HL-60/S4 treated with retinoic acid at 250 ng/mL for 4 days and 3 days (cell line): ENCODE data around the gene PTH2.

Experiments
- in situ Hi-C: fragments of 300-500 bp; cut with MboI; formaldehyde crosslinking; loops from 2 replicates; pipeline ENCODE4 v1.7.0; 2022; ENCODE audit warnings: low sequenced_read_pairs

PTH2 gene

GRCh38 chr19:49415102-49415809 lies 8.0 kb downstream of the PTH2 start:
- in situ Hi-C loops = no loop called here

- in situ Hi-C loops = no loop called here
Observed at GRCh38 chr19:49414256-49414655, 9.0 kb downstream of the PTH2 start.

GRCh38 chr19:49413348-49413747 lies 9.9 kb downstream of the PTH2 start:
- in situ Hi-C loops = no loop called here

- in situ Hi-C loops = no loop called here
Observed at GRCh38 chr19:49411681-49412326, 11.4 kb downstream of the PTH2 start.

DNA sequence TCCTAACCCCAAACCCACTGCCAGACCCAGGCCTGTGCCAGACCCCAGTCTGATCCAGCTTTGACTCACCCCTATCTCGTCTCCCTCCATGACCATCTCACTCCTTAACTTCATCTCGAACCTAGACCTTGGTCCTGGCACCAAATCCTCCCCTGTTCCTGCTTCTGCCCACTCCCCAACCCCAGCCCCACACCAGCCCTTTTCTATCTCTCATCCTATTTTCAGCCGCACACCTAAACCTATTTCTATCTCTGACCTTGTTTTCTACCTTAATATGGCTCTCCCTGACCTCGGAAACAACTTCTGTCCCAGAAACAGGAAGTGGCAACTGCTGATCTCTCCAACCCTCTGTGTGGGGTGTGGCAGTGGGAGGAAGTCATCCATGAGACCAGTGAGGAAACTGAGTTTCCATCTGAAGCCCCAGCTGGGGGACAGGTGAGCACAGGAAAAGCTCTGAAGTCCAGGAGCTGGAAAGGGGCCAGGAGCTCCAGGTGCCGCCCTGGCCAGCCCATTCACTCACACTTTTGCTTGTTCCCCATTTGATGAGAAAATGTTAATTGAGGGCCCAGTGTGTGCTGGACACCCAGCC lies 13.7 kb downstream of the PTH2 start:
- in situ Hi-C loops = no loop called here

DNA sequence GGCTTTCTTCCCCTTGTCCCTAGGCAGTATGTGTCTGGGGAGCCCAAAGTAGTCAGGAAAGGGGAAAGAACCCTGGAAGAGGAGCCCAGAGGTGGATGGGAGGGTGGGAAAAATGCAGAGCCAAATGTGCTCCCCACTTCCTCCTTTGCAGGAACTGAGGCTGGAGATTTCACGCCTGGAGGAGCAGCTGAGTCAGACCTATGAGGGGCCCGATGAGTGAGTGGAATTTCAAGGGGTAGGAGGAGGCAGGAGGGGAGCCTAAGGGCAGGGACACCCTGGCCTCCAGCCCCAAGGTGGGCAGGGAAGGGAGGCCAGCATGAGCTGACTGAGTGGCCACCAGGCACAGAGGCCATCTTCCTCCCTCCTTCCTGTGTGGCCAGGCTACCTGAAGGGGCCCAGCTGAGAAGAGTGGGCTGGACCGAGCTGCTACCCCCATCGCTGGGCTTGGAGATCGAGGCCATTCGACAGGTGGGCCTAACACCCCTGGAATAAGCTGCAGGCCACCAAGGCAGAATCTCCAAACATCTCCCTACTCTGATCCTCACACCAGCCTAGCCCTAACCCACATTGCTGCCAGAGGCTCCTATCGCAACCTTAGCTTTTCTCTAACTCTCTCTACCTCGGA lies 14.3 kb downstream of the PTH2 start:
- in situ Hi-C loops = no loop called here

- in situ Hi-C loops = no loop called here
Observed at GRCh38 chr19:49407482-49408015, 15.7 kb downstream of the PTH2 start.

DNA sequence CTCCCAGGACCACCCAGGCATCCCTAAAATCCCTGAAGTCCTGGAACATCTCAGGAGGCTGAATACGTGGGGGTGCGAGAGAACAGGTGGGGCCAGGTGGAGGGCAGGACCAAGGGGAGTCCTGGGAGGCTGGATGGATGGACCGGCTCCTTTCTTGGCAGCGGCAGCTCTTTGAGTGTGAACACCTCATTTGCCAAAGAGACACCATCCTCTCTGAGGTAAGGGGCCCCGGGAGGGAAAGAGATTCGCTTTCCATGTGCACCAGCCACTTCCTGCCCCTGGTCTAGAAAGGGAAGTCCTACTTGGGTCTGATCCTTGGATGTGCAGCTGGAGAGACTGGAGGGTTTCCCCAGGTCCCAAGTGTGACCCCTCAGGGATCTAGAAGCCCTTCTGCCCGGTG lies 16.2 kb downstream of the PTH2 start:
- in situ Hi-C loops = no loop called here

DNA sequence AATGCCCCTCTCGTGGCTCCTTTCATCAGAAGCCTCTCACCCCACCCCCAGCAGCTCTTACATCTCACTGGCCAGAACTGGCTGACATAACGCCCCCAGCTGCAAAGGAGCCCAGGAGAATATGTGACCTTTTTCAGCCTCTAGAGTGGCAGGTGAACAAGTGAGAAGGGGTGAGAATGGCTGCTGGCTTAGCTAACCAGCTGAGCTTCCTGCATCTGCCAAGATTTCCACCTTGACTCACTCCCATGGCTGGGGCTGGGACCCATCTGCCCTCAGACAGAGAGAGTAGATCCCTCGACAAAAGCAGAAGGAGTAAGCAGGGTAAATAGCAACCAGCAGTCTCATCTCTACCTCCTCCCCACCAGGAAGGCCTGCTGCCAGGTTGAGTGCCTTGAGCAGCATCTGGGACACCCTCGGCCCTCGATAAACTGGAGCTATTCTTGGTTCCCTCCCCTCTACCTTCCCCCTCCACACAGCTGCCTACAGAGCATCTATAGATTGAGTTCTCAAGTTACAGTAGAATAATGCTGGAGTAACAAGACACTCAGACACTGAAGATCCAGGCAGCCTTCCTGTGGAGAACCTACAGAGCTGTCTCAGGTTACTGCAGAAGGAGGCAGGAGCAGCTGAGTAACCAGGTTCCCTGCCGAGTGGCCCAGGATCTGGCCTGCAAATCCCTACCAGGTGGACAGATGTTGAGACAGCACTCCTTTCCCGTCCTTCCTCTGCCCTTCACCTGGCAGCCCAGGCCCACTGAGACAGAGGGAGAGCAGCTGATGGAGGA lies 19.6 kb downstream of the PTH2 start:
- in situ Hi-C loops = no loop called here

GRCh38 chr19:49400029-49400428 lies 23.2 kb downstream of the PTH2 start:
- in situ Hi-C loops = no loop called here

GRCh38 chr19:49398931-49399330 lies 24.3 kb downstream of the PTH2 start:
- in situ Hi-C loops = no loop called here

DNA sequence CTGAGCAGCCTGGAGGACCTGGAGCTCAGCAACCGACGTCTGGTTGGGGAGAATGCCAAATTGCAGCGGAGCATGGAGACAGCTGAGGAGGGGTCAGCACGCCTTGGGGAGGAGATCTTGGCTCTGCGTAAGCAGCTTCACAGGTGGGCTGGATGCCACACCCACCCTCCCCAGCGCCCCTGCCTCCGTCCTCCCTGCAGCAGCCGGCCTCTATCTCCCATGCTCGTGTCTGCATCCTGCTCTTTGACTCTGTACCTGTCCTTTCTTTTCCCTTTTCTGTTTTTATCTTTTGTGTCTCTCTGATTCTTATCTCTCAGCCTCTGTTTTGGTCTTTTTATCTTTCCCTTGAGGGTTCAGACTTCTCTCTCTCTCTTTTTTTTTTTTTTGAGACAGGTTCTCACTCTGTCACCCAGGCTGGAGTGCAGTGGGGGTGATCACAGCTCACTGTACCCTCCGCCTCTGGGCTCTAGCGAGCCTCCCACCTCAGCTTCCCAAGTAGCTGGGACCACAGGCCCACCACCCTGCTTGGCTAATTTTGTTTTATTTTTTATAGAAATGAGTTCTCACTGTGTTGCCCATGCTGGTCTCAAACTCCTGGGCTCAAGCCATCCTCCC lies 25.1 kb downstream of the PTH2 start:
- in situ Hi-C loops = no loop called here

- in situ Hi-C loops = no loop called here
Observed at GRCh38 chr19:49396738-49397505, 26.3 kb downstream of the PTH2 start.

GRCh38 chr19:49395581-49396407 lies 27.4 kb downstream of the PTH2 start:
- in situ Hi-C loops = no loop called here

GRCh38 chr19:49393881-49394280 lies 29.4 kb downstream of the PTH2 start:
- in situ Hi-C loops = loop anchor here (5.0 kb wide), 1 partner anchor 48 kb away; the partner anchor contains the start of gene SLC17A7

GRCh38 chr19:49391581-49392399 lies 31.5 kb downstream of the PTH2 start:
- in situ Hi-C loops = loop anchor here (5.0 kb wide), 1 partner anchor 51 kb away; the partner anchor contains the start of gene SLC17A7

DNA sequence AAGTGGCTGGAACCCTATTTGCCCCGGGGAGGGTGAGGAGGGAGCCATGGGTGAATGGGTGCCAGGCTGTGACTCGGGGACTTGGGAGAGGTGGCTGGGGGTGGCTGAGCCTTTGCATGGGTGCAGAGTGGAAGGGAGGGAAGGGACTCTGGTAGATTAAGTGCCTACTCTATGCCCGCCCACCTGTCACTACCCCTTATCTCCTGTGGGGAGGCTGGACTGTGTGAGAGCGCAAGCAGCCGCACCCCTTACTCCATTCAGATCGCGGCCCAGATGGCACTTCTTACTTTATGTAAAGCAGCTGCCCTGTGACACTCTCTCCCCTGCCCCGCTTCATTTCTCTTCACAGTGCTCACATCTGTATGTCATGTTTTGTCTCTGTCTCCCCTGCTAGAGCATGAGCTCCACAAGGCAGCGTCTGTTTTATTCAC lies 32.3 kb downstream of the PTH2 start:
- in situ Hi-C loops = loop anchor here (5.0 kb wide), 1 partner anchor 51 kb away; the partner anchor contains the start of gene SLC17A7
